AG09309 (cell line): ENCODE measurements around the gene ATP1A4.

Experiments used
- DNase-seq: peaks from one replicate; pipeline ENCODE4 v3.0.0-alpha.2; 2010; ENCODE audit warnings: low read depth
- H3K4me3 ChIP-seq: 2 replicates; pipeline ENCODE4 v1.5.1; 2011; ENCODE audit warnings: mild to moderate bottlenecking, low read depth, low read length, moderate library complexity; ENCODE audit not compliant: control insufficient read depth
- TF ChIP-seq, protein P1 (sequence below): IDR thresholded peaks from 2 replicates; pipeline ENCODE4 v1.5.1; 2011; ENCODE audit warnings: mild to moderate bottlenecking, low read depth, low read length, inconsistent platforms; ENCODE audit not compliant: insufficient read depth, control insufficient read depth; ENCODE audit errors: missing control alignments

Gene ATP1A4

DNA sequence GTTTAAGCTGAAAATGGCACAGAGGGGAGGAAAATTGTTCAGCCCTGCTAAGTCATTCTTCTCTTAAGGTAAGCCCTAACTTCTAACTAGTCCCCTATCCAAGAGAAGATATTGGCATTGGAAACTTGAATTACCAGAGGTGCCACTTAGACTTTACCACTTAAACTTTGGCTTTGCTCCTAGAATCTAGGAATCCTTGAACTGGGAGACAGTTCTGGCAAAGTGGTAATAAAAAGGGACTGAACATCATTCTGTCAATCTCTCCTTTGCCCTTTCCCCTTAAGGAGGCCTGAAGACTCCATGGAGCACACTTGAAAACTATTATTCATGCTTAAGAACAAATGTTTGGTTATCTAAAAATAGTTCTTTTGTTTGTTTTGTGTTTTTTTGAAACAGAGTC is 8.4 kb downstream of the ATP1A4 start:
- no peak overlapping the region for H3K4me3 ChIP-seq
- no peak for DNase-seq
- TF ChIP-seq, protein P1, sequence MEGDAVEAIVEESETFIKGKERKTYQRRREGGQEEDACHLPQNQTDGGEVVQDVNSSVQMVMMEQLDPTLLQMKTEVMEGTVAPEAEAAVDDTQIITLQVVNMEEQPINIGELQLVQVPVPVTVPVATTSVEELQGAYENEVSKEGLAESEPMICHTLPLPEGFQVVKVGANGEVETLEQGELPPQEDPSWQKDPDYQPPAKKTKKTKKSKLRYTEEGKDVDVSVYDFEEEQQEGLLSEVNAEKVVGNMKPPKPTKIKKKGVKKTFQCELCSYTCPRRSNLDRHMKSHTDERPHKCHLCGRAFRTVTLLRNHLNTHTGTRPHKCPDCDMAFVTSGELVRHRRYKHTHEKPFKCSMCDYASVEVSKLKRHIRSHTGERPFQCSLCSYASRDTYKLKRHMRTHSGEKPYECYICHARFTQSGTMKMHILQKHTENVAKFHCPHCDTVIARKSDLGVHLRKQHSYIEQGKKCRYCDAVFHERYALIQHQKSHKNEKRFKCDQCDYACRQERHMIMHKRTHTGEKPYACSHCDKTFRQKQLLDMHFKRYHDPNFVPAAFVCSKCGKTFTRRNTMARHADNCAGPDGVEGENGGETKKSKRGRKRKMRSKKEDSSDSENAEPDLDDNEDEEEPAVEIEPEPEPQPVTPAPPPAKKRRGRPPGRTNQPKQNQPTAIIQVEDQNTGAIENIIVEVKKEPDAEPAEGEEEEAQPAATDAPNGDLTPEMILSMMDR: no peak

- no peak overlapping the region for H3K4me3 ChIP-seq
- DNase-seq: no peak
- TF ChIP-seq, protein P1: peak; percentile 80
Measured at GRCh38 chr1:160161965-160162705, 10.7 kb downstream of the ATP1A4 start.

DNA sequence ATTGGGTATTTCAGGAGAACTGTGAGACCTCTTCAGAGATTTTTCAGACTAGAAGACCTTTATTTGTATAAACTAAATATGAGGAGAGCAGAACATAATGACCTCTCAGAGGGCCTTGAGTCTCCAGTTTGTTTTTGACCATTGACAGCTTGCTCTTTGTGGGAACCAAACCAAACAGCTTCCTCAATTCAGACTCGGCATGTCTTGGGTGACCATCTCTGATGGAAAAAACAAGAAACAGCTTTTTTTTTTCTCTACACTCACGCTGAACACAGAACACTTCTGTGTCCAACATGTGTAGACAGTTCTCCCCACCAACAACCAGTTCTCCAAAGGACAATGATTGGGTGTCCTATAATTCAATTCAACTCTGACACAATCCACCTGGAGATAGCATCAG is 11.5 kb downstream of the ATP1A4 start:
- TF ChIP-seq, protein P1: no peak
- no peak overlapping the region for H3K4me3 ChIP-seq
- DNase-seq: no peak

DNA sequence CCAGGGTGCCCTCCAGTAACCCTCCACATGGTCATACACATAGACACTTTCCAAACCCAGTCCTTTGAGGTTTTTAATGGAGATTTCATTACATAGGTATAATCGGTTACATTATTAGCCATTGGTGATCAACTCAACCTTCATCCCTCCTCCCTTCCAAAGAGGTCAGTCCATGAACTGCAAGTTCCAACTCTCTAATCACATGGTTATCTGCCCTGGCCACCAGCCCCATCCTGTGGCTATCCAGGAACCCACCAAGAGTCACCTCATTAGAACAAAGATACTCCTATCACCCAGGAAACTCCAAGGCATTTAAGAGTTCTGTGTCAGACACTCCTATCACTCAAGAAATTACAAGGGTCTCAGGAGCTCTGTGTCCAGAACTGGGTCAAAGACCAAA is 12.2 kb downstream of the ATP1A4 start:
- TF ChIP-seq, protein P1: peak; percentile 21
- no peak overlapping the region for H3K4me3 ChIP-seq
- no peak for DNase-seq

GRCh38 chr1:160164121-160164520 is 12.7 kb downstream of the ATP1A4 start:
- no peak for DNase-seq
- no peak overlapping the region for H3K4me3 ChIP-seq
- TF ChIP-seq, protein P1: no peak

- TF ChIP-seq, protein P1: no peak
- no peak overlapping the region for H3K4me3 ChIP-seq
- no peak for DNase-seq
Measured at GRCh38 chr1:160166166-160166868, 14.9 kb downstream of the ATP1A4 start.
